A204.1 (cell line): Measurements from ENCODE around the gene TTC38.

Experiments
- FAIRE-seq: peaks from 2 replicates; lab custom pipeline; 2012; peaks lifted over from hg19 to GRCh38; lab: Jason Lieb, UNC

Gene TTC38

DNA sequence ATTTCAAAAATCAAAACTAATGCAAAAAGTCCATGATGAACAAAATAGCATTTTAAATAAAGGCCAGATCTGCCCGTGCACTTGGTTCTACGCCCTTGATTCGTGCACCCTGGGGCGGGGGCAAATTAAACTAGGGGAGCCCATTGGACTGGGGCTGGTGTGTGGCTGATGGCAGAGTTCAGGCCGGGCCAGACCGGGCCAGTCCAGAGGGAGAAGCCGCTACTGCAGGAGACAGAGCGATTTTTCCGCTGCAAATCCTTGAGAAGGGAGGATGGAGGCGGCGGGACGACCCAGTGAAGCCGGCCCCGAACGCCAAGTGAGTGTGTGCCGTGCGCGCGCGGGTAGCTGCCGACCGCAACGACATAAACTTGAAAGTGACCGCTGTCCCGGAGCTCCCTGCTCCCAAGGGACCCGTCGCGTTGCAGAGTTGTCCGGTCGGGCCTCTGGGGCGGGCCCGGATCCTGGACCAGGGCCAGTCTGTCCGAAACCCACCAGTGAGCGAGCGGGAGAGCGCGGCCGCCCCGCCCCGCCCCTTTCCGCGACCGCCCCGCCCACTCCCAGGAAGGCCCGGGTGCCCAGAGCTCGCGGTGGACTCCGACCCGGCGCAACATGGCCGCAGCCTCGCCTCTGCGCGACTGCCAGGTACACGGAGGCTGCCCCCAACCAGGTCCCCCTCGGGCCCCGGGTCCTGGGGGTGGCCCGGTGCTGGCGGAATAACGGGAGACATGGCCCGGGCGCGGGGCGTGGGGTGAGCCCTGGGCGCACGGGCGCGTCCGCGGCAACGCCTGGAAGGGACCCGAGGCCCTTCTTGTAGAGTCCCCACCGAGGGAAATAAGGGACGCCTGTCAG is at the start of gene TTC38:
TSS of gene TTC38 (plus strand) at position 578 of the 849 bp plus-strand sequence. CDS start at position 610, 32 bp downstream.
- peak; percentile 29 for FAIRE-seq

DNA sequence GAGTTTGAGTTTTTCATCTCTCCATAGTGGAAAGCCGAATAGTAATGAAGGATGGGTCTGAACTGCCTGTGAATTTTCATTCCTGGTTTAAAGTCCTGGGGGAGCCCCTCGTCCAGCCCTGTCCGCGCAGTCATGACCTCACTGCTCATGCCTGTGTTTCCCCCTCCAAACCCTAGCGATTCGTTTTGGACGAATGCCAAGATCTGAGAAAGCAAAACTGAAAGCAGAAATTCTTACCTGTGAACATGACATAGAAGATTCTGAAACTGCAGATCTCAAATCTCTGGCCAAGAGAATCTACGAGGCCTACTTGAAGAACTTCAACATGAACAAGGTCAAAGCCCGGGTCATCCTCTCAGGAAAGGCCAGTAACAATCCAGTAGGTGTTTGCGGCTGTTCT is 48.2 kb upstream of the TTC38 start:
- FAIRE-seq = no peak

DNA sequence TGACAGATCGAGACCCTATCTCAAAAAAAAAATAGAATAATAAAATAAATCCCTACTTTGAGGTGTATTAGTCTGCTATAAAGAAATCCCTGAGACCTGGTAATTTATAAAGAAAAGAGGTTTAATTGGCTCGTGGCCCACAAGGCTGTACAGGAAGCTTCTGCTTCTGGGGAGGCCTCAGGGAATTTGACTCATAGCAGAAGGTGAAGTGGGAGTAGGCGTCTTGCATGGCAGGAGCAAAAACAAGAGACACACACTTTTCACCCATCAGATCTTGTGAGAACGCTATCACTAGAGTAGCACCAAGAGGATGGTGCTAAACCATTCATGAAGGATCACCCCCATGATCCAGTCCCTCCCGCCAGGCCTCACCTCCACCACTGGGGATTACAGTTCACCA is 46.9 kb upstream of the TTC38 start:
- no peak for FAIRE-seq

- no peak for FAIRE-seq
Observed at GRCh38 chr22:46224044-46224897, 43.5 kb upstream of the TTC38 start.

DNA sequence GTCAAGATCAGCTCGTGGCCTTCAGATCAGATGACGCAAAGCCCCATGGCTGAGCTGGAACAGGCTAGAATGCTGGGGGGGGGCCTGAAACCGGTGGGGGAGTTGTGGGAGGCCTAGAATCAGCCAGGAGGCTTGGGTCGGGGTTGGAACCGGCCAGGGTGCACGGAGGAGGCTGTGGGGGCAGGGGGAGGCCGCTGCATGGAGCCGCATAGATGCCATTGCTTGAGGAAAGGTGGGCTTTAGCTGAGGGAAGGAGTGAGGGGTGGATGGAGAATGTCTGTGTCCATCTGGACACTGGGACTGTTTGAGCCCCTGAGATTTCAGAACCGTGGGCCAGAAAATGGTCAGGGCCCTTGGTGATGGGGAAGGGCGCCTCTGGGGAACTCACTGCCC is 42.9 kb upstream of the TTC38 start:
- FAIRE-seq = no peak

DNA sequence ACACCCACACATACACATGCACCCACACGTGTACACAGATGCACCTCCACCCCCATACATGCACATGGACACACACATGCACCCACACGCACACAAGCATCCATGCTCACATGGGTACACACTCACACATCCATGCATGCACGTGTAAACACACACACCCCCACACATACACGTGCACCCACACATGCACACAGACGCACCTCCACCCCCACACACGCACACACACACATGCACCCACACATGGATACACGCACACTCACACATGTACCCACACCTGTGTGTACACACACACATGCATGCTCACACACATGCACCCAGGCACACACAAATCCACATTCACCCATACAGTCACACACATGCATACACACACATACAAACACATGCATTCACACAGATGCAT is 42.2 kb upstream of the TTC38 start:
- FAIRE-seq = no peak

GRCh38 chr22:46226577-46226976 is 41.2 kb upstream of the TTC38 start:
- no peak for FAIRE-seq

DNA sequence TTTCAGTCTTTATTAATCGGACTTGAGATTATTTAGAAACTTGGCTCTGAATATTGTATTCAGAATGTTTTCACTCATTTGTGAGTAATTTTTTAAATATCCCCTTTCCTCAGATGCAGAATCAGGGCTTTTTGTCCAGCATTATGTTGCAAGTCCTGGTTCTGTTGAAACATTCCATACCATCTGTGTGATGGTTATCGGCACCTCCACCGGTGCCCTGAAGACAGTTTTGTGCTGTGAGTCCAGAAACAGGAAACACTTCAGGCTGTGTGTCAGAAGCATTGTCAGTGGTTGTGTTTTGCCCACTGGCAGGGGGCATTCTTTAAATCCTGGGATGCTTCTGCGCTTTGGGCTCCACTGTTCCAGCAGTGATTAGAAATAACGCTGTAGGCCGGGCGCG is 38.1 kb upstream of the TTC38 start:
- FAIRE-seq = no peak

- no peak for FAIRE-seq
Observed at GRCh38 chr22:46230262-46230901, 37.4 kb upstream of the TTC38 start.

DNA sequence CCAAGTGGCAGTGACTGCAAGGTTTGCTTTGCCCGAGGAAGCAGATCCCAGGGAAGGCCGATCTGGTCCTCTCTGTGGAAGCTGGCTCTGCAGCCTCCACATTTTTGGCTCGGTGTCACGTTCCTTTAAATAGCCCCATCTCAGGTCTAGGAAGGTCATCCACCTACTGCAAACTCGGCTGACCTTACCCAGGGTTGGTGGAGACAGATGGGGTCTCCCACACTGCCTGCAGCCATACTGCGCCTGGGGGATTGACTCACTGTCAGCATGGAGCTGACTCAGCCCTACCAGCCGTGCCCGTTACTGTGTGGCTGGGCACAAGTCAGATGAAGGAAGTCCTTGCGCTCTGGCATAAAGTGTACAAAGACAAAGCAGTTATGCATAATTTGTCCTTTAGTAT is 34.6 kb upstream of the TTC38 start:
- FAIRE-seq = no peak

DNA sequence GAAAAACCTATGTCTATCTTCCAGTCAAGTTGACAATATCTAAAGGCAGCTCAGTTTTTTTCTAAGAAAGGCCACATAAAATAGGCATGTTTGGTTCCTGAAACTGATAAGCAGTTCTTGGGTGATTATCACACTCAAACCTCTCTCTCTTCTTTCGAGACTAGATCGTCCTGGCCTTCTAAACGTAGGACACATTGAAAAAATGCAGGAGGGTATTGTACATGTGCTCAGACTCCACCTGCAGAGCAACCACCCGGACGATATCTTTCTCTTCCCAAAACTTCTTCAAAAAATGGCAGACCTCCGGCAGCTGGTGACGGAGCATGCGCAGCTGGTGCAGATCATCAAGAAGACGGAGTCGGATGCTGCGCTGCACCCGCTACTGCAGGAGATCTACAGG is 32.8 kb upstream of the TTC38 start:
- no peak for FAIRE-seq

GRCh38 chr22:46237453-46238124 is 30.2 kb upstream of the TTC38 start:
- FAIRE-seq = no peak

GRCh38 chr22:46238541-46238940 is 29.3 kb upstream of the TTC38 start:
- no peak for FAIRE-seq

- no peak for FAIRE-seq
Observed at GRCh38 chr22:46239261-46240048, 28.4 kb upstream of the TTC38 start.

DNA sequence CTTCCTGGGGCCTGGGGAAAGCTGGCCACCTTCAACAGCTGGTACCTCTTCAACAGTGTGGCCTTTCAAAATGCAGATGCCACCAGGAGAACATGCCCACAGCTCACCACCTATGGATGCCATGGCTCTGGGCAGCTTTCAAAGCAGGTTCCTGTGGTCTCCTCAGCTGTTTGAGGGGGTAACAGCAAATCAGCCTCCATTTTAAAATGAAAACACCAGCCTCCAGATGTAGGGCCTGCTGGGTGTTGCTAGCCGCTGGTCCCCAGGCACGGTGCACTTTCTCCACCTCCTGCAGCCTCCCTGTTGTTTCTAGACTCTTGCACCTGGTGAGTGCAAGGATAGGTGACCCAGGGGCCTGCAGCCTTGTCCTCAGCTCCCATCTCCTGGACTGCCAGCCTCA is 27.7 kb upstream of the TTC38 start:
- no peak for FAIRE-seq

- FAIRE-seq = no peak
Observed at GRCh38 chr22:46240506-46240905, 27.3 kb upstream of the TTC38 start.

DNA sequence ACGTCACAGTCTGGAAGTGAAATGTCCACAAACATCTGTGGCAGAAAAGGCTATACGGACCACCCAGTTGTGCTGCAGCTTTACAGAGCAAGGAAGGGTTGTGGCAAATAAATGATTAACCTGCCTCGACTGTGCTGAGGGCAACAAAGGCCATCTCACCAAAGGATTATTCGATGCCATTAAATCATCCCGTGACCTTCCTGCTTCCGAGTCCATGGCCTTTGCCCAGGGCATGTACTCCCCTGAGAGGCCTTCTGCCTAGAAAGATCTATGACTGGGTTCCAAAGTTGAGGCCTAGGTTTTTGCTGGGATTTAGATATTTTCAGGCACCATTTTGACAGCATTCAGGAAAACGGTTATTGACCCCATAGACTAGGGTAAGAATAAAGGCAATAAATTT is 26.9 kb upstream of the TTC38 start:
- FAIRE-seq = no peak

DNA sequence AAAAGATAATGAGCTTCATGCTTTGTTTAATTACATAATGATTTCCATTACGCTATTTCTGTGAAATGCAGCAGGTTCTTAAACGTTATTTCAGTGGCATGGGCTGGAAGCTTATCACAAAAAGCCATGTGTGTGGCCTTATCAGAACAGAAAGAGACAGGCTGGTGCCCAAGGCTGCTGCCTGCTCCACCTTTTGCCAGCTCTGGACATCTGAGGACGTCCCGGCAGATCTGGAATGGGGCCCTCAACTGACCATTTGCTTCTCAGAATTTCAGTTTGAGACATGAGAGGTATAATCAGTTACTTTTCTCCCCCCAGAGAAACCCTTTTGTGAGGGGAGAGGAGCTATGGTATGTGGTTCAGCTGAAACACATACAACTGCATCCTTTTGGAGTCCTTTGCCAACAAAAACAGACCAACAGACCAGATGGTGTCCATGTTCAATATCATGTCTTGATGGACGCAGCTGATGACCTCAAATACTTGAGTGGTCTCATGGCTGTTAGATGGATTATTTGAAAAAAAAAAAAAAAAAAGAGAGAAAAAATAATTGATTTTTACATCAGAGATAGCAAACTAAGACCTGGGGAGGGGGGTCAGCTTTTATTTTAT is 26.3 kb upstream of the TTC38 start:
- FAIRE-seq = no peak

DNA sequence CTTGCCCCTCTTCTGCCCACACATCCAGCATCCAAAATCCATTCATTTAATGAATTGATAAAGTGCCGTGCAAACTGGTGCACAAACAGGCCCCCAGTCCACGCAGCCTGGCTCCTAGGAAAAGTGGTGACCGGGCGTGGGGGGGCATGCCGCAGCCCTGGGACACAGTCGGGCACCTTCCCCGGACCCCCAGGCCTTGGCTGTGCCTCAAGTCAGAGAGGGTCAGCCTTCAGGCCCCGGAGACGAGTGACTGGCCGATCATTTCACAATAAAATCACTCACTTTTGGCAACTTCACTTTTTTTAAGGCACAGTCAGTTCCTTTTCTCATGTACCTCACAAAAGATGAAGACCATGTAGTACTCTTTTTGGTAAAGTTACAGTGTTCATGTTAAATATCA is 25.7 kb upstream of the TTC38 start:
- FAIRE-seq = no peak

GRCh38 chr22:46244771-46245170 is 23.0 kb upstream of the TTC38 start:
- FAIRE-seq = no peak

DNA sequence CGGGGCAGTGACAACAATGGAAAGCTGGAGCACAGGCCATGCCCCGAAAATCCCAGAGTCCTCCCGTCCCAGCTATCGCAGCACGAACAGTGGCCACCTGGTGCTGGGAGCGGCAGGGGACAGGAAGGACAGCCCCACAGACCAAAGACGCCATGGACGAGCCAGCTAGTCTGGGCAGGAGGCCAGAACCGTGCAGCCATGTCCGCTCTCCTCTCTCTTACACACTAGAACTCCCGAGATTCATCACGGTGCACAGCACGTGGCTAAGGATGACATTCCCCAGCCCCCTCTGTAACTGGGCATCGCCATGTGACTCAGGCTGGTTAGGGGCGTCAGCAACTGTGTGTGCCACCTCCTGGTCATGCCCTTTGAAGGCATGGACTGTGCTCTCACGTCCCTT is 22.3 kb upstream of the TTC38 start:
- FAIRE-seq = no peak
